ENCODE data around the gene CRB2. TPM values are rescaled to one million over a fixed set of nuclear protein-coding genes. Genes with fewer than 3 reads are reported as not detected.

The CRB2 gene
- total RNA-seq, 1 experiment from 2014 or later = 3.6 TPM

DNA sequence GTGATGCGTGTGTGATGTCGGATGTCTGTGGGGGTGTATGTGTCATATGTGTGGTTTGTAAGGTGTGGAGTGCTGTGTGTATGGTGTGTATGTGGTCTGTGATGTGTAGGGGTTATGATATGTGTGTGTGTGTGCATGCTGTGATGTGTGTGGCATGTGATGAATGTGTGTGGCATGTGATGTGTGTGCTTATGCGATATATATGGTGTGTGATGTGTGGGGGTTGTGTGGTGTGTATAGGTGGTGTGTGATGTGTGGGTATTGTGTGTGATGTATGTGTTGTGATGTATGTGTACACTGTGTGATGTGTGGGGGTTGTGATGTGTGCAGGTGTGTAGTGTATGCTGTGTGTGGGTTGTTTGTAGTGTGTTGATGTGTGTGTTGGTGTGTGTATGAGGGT is 9.2 kb upstream of the CRB2 start:
- no peak overlapping the region for H3K23ac ChIP-seq (ENCODE audit: insufficient read length, low read depth, low read length)
- H2BK20ac ChIP-seq (ENCODE audit: low read depth, low read length, poor library complexity, severe bottlenecking) = no peak overlapping the region
- H3K27ac Mint-ChIP-seq = no peak overlapping the region
- H3K27ac ChIP-seq (ENCODE audit: insufficient read length, low read depth, low read length) = no peak overlapping the region
- no peaks in the 10 kb centered on the region for H4K20me1 ChIP-seq (ENCODE audit: control insufficient read depth, insufficient read depth, insufficient read length)
- H3T11ph ChIP-seq (ENCODE audit: low read length) = no peak overlapping the region
- H3K27me3 Mint-ChIP-seq (ENCODE audit: low read depth) = peaks cover 10% of the 10 kb centered on the region; the same call in 1 of the 2 replicates
- H3K9me3 Mint-ChIP-seq = no peaks in the 10 kb centered on the region
- no peaks in the 10 kb centered on the region for H3K79me1 ChIP-seq (ENCODE audit: insufficient read depth, low read depth, low read length, poor library complexity, severe bottlenecking)
- H2BK120ac ChIP-seq (ENCODE audit: low read depth, low read length, poor library complexity, severe bottlenecking) = no peak overlapping the region
- H3K4ac ChIP-seq (ENCODE audit: low read depth, low read length) = no peak overlapping the region
- H2BK15ac ChIP-seq (ENCODE audit: low read depth, low read length) = no peak overlapping the region
- H2AFZ ChIP-seq (ENCODE audit: low read length) = no peak overlapping the region
- H3K4me2 ChIP-seq (ENCODE audit: insufficient read depth, insufficient read length, low read length) = no peak overlapping the region
- WGBS (ENCODE audit: extremely low coverage, insufficient read length, low lambda C conversion rate) = 100% methylated on average over 1 of the region's 3 CpGs
- no peak overlapping the region for H2BK12ac ChIP-seq (ENCODE audit: insufficient read length, low read depth, low read length)
- H3K4me1 ChIP-seq (ENCODE audit: insufficient read depth, low read length) = no peaks in the 10 kb centered on the region
- no peak overlapping the region for H4K5ac ChIP-seq (ENCODE audit: insufficient read length, low read depth, low read length)
- no peak for TF ChIP-seq CTCF (conservative IDR thresholded peaks at IDR 0.05)
- H4K8ac ChIP-seq (replicated peaks; ENCODE audit: insufficient read length, low read depth, low read length) = peak overlapping the region; percentile 8
- peaks cover 5 to 11% of the 10 kb centered on the region in 2 experiments for H3K4me1 Mint-ChIP-seq
- H3K27me3 ChIP-seq (ENCODE audit: insufficient read depth, low read length) = no peaks in the 10 kb centered on the region
- no peaks in the 10 kb centered on the region for H3K36me3 Mint-ChIP-seq (ENCODE audit: insufficient read depth in 1 of 3, low read depth in 3 of 3)
- H3K9ac ChIP-seq (ENCODE audit: extremely low read depth, insufficient read length, low read length) = no peak overlapping the region
- no peaks in the 10 kb centered on the region for H3K79me2 ChIP-seq (ENCODE audit: insufficient read depth, low read length)
- DNase-seq = no peak
- H3K23me2 ChIP-seq (ENCODE audit: insufficient read length, low read depth, low read length, poor library complexity, severe bottlenecking) = no peaks in the 10 kb centered on the region
- no peak overlapping the region for H4K91ac ChIP-seq (ENCODE audit: insufficient read length, low read depth, low read length)
- H3K18ac ChIP-seq (ENCODE audit: insufficient read length, low read depth, low read length) = no peak overlapping the region
- no peak overlapping the region for H2BK5ac ChIP-seq (ENCODE audit: insufficient read length, low read length)
- H3K4me3 Mint-ChIP-seq = no peak overlapping the region
- peak overlapping the region; percentile 0 for H3K56ac ChIP-seq (ENCODE audit: insufficient read length, low read depth, low read length)
- H3K9me3 ChIP-seq (ENCODE audit: control insufficient read depth, low read depth, low read length) = no peaks in the 10 kb centered on the region
- H2AK5ac ChIP-seq (ENCODE audit: insufficient read length, low read length) = no peak overlapping the region
- no peak overlapping the region for H3K14ac ChIP-seq (ENCODE audit: insufficient read depth, low read length)

All from H9 (cell line).